Putamen (tissue), 1 donor: ENCODE results near the gene ARHGEF7.
"Not testable (repeated sequence)": the region's sequence is repeated elsewhere in the genome, so short reads cannot be mapped to it uniquely, and the experiment has no call there.

Experiments
- DNase-seq: peaks from one replicate; pipeline ENCODE4 v3.0.0-alpha.2; 2016; ENCODE audit warnings: low spot score

Gene ARHGEF7

DNA sequence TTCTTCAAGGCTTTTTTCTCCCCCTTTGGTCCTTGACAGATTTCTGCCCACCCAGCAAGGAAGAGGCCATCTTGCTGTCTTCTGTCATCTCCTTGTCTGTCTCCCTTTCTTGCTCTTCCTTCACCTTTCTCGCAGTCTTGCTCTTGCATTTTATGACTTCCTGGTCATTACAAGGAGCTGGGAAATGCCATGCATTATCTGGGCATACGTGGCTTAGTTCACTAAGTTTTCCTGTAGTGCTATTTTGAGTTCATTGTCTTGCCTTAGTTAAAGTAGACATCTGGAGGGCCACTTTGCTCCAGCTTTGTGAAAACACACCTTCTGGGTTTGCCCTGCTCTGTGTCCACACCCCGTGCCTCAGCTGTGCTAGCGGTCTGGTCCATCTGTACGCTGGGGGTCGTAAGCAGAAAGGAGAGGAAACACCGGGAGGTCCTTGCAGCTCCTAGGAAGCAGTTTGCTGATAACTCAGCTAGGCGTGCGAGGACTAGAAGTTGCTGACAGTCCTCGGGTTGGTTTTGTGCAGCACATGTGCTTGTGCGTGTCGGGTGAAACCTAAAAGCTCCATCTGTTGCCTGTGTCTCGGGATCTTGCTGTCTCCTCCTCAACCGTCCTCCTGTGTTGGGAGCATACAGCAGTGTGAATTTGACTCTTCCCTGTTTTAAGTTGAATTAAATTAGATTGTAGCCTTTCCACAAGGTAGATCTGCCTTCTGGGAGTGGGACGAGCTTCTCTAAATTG, 59.4 kb downstream of the ARHGEF7 start:
- DNase-seq = no peak

DNA sequence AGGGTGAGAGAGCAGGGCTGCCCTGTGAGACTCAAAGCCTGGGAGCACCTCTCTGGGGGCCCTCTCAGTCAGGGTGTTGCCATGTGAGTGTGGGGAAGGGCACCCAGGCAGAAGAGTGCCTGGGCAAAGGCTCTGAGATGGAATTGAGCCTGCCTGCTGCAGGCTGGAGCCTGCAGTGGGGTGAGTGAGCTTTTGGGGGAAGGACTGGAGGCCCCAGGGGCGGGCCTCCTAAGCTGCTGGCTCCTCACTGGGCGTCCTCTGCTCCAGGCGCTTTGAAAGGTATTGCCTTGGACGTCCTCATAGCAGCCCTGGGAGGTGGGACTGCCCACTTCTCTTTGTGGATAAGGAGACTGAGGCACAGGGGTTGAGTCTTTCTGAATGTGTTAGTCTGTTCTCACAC, 60.3 kb downstream of the ARHGEF7 start:
- no peak for DNase-seq

DNA sequence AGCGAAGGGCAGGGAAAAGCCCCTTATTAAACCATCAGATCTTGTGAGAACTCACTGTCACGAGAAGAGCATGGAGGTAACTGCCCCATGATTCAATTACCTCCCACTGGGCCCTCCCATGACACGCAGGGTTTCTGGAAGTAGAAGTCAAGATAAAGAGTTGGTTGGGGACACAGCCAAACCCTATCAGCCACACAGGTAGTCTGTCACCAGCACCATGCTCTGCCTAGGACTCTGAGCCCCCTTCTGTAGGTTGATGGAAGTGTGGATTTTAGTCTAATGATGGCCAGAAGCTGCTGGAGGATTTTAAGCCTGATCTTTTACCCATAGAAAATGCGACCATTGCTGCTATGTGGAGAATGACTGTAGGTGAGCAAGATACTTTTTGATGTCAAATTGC, 60.8 kb downstream of the ARHGEF7 start:
- DNase-seq = no peak

GRCh38 chr13:111176421-111176820, 61.3 kb downstream of the ARHGEF7 start:
- no peak for DNase-seq

DNA sequence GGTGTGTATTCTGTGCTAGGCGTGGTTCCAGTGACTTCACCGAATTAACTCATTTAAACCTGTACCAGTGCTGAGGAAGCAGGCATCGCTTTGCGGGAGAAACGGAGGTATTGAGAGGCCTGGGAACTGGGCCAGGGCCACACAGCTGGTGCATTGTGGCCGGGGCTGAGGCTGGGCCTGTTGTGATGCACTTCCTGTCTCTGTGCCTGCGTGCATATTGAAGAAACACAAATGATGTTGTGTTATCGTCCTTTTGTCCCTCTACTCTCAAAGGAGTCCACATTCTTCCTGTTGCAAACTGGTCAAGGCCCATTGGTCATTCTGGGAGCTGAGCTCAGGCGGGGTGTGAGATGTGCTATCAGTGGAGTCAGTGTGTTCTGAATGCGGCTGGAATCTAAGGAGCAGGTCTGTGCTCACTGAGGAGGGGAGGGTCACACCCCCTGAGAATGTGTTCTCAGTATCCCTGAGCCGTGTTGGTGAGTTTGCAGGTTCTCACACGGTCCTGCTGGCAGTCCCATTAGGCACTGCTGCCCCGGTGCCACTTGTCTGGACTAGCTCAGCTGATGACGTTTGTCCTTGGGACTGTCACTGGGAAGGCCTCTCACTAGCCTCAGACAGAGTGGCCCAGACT, 62.1 kb downstream of the ARHGEF7 start:
- DNase-seq = peak; percentile 73

GRCh38 chr13:111177921-111178320, 62.8 kb downstream of the ARHGEF7 start:
- DNase-seq = no peak

- DNase-seq = no peak
Measured at GRCh38 chr13:111178402-111178801, 63.3 kb downstream of the ARHGEF7 start.

DNA sequence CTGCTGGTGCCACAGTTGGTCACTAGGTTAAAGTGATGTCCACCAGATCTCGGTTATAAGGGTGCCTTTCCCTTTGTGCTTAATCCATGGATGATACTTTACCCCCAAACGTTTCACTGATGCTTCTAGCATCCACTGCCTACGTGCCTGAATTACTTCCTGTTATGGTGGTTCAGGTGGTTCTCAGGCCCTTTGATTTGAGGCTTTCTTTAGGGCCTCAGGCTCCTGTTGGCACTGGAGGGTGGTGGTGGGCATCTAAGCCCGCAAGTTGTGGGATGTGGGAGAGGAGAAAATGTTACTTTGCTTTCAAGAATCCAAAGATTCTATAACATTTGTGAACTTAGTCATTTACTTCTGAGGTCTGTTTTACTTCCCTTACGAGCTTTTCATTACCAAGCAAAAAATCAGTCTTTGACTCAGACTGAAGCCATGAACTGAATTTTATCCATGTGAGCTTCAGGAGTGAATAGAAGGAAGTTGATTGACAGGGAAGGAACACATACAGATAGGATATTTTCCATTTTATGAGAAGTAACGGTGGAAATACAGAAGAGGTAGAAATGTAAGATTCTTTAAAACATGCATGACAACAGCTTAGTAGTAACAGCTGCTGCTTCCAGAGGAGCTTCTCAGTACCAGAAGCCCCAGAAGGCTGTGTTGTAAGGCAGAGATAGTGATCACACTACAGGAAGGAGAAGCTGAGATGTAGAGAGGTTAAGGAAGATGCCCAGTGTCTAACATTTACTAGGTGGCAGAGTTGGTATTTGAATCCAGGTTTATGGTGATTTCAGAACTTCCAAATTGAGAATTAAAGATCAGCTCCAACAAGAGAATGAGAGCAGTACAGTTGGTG, 65.0 kb downstream of the ARHGEF7 start:
- DNase-seq = no peak

DNA sequence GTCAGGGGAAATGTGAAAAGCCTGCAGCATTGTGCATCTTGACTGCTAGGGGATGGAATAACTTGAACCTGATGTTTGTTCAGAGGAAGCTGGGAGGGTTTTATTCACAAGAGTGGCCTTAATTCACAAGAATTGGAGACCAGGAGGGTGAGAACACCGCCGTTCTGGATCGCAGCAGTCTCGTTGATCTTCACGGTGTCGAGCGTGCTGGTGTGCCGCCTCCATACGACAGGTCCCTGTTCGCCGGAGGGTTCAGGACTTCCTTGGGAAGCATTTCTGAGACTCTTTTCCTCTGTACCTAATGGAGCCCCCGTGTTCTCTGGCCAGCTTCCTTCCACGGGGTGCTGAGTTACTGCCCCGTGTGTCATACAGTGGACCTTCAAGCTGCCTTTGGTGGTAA, 66.9 kb downstream of the ARHGEF7 start:
- DNase-seq = no peak

DNA sequence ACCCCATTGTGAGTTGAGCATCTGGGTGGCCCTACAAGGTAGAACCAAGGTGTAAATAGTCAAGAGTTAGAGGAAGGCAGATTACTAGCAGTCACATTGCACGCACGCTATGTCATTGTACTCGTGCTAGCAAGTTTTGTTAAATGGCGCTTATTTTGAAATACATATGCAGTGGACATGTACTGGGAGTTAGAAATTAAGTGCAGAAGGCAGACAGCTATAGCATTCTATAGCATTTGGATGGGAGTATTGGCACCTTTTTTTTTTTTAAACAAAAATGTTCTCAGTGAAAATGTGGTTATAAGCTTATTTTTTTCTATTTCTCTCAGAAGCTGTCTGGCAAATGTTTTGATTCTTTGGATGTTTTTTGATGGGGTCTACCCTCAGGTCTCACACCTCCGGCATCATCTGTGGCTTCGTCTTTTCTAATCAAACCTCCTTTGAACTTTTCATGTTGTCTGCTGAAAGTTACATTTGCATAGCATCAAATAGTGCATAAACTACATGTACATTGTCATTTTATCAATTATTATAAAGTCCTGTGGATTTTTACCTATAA, 68.1 kb downstream of the ARHGEF7 start:
- no peak for DNase-seq

DNA sequence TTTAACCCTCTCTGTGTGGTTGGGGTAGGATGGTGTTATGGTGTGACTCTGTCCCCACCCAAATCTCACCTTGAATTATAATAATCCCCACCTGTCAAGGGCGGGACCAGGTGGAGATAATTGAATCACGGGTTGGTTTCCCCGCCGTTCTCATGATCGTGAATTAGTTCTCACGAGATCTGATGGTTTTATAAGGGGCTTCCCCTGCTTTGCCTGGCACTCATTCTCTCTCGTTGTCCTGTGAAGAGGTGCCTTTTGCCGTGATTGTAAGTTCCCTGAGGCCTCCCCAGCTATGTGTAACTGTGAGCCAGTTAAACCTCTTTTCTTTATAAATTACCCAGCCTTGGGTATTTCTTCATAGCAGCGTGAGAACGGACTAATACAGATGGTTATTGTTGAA, 68.8 kb downstream of the ARHGEF7 start:
- DNase-seq = no peak

- DNase-seq = no peak
Measured at GRCh38 chr13:111184458-111185401, 69.6 kb downstream of the ARHGEF7 start.

DNA sequence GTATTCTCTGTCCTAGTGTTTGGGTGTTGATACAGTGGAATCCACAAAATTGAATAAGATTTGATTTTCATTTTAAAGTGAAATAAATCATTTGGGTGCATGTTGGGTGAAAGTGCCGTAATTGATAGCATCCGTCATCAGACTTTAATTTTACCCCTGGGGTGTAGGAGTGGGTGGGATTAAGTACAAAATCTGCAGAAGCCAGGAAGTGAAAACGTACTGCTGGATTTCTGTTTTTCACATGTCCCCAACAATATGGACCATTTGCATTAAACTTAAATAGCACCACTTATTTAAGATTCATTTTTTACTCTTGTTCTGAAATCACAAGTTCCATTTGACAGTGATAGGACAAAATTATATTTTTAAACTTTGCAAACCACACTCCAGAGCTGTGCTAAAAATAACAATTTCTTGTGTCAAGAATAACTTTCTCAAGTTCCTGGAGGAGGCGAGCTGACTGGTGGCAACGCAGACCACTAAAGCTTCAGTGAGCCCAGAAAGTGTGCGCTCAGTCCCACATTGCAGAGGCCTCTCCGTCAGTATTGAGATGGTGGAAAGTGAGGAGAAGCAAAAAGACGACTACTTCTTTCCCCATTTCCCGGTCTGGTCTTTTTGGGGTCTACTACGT, 71.3 kb downstream of the ARHGEF7 start:
- no peak for DNase-seq

- DNase-seq = no peak
Measured at GRCh38 chr13:111187960-111188541, 72.9 kb downstream of the ARHGEF7 start.

- not testable (repeated sequence) for DNase-seq
Measured at GRCh38 chr13:111189064-111189505, 74.0 kb downstream of the ARHGEF7 start.

DNA sequence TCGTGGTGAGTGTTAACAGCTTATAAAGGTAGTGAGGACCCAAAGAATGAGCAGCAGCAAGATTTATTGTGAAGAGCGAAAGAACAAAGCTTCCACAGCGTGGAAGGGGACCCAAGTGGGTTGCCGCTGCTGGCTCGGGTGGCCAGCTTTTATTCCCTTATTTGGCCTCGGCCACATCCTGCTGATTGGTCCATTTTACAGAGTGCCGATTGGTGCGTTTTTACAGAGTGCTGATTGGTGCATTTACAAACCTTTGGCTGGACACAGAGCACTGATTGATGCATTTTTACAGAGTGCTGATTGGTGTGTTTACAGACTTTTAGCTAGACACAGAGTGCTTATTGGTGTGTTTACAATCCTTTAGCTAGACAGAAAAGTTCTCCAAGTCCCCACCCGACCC, 74.4 kb downstream of the ARHGEF7 start:
- DNase-seq = not testable (repeated sequence)

GRCh38 chr13:111193223-111193622, 78.1 kb downstream of the ARHGEF7 start:
- not testable (repeated sequence) for DNase-seq

DNA sequence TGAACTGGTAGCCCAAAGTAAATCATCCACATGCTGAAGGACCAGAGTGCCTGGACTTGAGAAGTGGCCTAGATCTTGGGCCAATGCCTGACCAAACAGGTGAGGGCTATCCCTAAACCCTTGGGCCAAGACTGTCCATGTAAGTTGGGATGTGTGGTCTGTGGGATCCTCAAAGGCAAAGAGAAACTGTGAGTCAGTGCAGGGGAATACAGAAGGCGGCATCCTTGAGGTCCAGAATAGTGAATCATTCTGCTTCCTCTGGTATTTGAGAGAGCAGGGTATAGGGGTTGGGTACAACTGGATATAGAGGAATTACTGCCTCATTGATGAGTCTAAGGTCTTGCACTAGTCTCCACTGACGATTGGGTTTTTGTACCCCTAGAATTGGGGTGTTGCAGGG, 79.5 kb downstream of the ARHGEF7 start:
- DNase-seq = not testable (repeated sequence)

DNA sequence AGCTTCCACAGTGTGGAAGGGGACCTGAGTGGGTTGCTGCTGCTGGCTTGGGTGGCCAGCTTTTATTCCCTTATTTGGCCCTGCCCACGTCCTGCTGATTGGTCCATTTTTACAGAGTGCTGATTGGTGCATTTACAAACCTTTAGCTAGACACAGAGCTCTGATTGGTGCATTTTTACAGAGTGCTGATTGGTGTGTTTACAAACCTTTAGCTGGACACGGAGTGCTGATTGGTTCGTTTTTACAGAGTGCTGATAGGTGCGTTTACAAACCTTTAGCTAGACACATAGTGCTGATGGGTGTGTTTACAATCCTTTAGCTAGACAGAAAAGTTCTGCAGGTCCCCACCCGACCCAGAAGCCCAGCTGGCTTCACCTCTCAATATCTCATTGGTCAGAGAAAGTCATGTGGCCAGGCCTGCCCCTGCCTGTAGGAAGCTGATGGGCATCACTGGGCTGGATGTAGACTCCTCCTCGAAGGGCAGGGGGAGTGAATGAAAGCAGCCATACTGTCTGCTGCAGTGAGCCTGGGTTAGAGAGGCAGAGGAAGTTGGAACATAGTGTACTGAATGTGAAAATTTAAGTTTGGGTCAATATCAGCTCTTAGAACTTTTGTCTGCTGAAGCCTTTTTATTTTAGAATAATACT, 83.7 kb downstream of the ARHGEF7 start:
- not testable (repeated sequence) for DNase-seq
